GM21576 (cell line): ENCODE data around the gene FKBP6.
"Not testable (repeated sequence)": the region's sequence is repeated elsewhere in the genome, so short reads cannot be mapped to it uniquely, and the experiment has no call there.

ENCODE experiments used
- ATAC-seq: cut with Tn5 transposase; IDR thresholded peaks from one replicate; pipeline ENCODE4 v1.9.1; 2021; ENCODE audit warnings: mild to moderate bottlenecking, moderate library complexity; ENCODE audit not compliant: unreplicated experiment

The FKBP6 gene

DNA sequence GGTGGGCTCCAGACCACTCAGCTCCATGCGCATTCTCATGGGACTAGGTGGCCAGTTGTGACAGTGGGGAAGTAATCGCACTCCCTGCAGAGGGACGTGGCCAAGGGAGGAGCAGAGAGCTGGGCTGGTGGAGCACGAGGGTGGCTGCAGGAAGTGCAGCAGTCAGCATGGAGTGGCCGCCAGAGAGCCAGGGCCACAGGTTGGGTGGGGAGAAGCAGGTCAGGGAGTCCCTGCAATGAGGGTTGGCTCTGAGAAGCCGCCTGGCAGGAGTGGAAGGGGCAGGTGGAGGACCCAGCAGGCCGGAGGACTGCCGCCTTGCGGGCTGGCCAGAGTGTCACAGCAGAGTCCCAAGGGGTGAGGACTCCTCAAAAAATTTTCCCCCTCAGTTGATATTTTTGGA, 26.2 kb downstream of the FKBP6 start:
- ATAC-seq: no peak

DNA sequence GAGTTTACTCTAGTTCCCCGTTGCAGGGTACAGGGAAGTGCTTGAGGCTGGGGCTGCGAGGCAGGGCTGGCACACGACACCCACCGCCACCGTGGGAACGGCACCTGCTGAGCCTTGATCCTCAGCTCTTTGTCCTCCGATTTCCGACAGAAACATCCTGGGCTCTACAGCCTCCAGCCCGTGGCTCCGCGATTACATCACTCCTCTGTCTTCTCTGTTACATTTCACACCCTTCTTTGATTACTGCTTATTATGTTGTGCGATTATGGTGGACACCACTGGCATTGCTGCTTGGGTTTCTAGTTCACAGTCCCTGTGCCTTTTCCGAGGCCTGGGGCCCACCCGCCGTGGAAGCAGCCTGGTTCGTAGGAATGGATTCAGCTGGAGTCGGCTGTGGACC, 26.9 kb downstream of the FKBP6 start:
- ATAC-seq: no peak

DNA sequence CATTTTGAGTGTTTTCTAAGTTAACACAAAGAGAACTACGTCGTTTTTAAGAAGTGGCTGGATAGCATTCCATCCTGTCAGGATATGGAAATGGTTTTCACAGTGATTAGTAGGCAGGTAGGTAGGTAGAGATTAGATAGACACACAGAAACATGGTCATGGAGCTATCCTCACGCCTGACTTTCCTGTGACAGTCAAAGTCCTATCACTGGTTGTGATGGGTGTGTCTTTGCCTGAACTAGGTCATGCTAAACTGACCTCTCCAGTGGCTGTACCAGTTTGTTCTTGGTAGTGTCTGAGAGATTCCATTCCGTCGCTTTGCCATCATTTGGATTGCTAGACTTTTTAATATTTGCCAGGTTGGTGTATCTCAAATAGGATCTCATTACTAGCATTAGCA, 28.2 kb downstream of the FKBP6 start:
- ATAC-seq: no peak

DNA sequence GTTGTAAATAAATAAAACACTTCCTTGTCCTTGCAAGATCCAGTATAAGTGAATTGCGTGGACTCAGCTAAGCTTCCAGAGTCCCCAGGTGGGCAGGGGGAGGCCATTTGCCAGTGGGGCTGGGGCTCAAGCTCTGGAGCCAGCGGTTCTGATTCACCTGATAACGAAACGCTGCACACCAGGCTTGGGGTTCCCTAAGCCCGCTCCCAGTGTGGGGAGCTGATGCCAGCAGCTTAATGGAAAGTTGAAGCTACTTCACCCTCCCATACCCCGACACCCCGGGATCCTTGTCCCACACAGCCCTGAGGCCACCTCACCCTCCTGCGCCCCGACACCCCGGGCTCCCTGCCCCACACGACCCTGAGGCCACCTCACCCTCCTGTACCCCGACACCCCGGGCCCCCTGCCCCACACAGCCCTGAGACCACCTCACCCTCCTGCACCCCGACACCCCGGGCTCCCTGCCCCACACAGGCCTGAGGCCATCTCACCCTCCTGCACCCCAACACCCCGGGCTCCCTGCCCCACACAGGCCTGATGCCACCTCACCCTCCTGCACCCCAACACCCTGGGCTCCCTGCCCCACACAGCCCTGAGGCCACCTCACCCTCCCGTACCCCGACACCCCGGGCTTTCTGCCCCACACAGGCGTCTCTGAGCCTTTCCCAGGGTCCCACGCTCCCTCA, 30.8 kb downstream of the FKBP6 start:
- ATAC-seq: no peak

DNA sequence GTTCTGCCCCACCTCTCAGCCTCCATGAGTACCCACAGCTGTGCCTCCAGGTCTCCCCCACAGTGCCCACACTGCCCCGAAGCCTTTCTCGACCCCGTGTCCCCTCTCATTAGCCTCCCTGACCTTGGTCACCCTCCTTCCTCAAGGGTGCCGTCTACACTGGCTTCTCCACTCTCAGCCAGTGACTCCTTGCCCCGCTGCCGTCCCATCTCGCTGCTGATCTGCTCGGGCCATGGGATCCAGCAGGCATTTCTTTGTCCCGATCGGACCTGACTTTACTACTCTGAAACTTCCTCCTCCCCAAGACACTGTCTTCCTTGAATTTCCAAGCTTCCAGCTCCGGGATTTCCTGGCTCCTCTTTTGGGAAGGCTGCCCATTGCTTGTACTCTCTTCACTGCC, 31.3 kb downstream of the FKBP6 start:
- no peak for ATAC-seq

DNA sequence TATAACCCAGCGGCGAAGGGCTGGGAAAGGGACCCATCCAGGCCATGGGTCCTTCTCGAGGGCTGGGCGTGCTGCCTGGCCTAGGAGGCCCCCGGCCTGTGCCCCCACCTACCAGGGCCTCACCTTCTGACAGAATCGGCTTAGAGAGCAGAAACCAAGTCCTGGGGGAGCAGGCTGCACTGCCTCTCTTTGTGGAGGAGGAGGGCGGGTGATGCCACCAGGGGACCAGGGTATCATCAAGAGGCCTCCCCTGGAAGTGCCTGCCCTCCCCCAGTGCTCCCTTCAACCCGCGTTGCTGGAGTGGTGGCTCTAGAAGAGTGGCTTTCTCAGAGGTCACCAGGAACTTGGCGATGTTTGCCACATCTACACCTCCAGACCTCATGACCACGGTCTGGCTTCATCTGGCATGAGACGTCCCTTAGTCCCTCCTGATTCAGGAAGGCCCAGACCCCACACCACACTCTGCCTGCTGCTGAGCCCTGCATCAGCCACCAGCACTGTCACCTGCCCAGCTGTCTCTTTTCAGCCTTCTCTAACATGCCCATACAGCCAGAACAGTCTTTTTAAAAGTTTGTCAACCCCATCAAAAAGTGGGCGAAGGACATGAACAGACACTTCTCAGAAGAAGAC, 31.9 kb downstream of the FKBP6 start:
- no peak for ATAC-seq

DNA sequence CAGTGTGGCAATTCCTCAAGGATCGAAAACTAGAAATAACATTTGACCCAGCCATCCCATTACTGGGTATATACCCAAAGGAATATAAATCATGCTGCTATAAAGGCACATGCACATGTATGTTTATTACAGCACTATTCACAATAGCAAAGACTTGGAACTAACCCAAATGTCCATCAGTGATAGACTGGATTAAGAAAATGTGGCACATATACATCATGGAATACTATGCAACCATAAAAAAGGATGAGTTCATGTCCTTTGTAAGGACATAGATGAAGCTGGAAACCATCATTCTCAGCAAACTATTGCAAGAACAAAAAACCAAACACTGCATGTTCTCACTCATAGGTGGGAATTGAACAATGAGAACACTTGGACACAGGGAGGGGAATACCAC, 32.6 kb downstream of the FKBP6 start:
- not testable (repeated sequence) for ATAC-seq

DNA sequence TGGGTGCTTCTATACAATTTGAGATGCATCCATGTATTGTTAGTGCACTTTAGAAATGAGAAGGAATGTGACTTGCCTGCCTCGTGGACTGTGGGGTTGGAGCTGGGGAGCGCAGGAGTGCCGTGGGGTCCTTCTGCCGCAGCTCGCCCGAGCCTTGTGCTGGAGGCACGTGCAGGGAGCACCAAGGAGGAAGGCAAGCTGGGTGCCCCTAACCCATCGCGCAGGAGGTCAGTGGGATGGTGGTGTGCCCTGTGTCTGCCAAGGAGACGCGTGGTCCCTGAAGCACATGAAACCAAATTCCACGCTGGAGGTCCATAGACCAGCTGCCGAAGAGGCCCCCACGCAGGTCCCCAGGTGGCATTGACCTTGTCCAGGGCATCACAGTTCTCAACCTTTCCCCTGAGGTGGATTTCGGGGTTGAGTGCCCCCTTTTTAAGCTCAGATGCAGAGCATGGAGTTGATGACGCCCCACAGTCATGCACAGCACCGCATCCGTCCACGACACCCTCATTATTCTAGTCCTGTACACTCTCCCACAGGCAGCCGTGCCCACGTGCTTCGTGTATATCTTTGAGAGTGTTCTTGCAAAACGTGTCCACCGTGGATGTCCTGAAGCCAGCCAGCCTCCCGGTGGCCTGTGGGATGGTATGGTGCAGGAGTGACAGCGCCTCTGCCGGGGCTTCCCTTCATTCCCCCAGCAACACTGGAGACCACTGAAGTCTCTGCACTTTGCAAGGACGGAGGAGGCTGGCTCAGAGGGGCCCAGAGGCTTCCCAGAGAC, 35.5 kb downstream of the FKBP6 start:
- no peak for ATAC-seq

DNA sequence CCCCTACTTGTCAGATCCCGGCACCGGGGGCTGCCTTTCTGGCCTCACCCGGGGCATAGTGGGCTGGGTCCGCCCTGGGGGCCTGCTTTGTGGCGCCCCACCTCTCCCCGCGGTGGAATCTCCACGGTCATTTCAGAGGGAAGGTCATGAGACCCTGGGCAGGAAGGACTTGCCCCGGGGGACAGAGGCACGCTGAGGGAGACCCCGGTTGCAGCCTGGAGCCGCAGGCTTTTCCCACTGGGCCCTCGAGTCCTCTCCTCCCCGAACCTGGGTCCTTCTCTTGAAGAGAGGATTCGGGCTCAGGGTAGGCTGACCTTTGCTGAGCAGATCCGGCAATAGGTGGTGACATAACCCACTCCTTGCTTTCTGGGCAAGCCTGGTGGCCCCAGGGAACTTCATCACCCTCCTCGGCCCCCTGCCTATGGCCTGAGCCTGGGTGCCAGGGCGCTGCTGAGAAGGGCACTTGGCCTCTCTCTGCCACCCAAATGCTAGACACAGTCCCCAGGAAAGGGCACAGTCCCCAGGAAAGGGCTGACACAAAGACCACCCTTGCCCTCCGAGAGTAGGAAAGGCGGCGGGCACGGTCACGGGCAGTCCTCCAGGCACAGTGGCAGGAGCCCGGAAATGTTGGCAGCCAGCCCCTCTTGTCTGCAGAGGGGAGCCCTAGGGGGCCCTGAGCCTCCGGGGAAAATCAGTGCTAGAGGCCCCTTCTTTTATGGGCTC, 36.2 kb downstream of the FKBP6 start:
- no peak for ATAC-seq

DNA sequence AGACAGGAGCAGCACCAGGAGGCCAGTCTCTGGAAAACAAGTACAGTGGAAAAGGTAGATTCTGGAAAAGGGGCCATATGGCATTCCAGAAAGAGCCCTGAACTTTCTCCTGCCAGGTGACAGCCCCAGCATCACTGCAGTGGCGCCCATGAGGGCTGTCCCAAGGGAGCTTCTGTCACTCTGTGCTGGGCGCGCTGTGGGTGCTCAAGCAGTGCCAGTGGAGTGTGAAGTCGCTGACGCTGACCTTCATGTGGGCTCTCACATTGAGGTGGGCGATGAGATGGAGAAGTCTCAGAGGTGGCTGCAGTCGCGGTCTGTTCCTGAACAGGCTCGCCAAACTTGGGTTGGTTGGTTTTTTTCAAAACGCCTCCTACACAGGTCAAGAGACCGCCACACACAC, 38.2 kb downstream of the FKBP6 start:
- ATAC-seq: no peak

DNA sequence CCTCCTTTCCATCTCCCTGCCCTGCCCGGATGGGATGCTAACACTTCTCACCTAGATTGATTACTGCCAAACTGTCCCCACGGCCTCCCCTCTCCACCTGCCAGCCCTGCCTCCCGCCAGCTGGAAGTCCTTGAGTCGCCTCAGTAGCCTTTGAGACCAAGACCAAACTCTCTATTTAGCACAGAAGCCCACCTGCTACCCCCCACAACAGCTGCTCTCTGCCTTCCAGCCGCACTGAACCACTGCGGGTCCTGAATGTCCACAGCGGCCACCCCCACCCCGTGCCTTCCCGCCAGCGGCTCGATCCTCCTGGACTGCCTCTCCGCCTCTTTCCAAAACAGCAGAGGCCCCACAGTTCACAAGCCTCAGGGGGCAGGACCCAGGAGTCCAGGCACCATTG, 39.0 kb downstream of the FKBP6 start:
- ATAC-seq: no peak

DNA sequence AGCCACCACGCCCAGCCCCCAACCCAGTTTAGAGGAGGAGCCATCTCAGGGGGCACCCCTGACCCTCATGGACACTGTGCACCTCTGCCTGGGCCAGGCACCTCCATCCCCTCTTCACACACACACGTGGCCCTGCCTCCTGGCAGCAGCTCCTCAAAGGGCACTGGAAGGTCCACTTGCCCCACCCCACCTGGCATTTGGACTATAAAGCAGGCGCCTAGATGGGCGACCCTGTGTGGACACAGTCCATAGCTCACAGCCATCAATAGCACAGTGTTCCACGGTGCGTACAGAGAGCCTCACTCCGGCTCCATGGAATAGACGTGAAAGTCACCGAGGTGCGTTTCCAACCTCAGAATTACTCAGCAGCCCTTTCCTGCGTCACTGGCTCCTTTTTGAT, 41.0 kb downstream of the FKBP6 start:
- no peak for ATAC-seq

DNA sequence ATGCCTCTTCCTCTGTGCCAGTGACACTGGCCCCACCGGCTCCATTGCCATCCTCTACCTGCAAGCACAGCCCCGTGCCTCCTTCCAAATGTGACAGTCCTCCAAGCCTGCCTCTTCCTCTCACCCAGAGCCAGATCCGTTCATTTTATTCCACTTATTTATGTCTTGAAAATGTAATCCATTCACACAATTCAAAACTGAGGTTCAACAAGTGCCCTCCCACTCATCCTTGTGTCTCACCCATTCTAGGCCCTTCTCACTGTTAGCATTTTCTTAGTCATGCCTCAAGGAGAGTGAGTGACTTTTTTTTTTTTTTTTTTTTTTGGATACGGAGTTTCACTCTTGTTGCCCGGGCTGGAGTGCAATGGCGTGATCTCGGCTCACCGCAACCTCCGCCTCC, 41.7 kb downstream of the FKBP6 start:
- no peak for ATAC-seq

DNA sequence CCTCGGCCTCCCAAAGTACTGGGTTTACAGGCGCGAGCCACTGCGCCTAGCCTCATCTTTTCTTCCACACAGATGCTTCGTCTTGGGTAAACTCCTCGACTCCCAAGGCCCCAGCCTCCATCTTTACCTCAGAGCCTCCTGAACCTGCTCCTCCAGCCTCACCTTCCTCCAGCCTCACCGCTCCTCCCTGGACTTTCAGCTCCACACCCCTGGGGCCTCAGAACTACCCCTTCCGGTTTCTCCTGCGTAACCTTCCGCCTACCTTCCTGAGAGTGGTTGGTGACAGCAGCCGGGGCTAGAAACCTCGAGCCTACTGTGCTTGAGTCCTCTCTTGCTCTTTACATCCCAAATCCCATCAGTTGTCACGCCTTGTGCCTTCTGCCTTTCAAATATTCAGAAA, 45.8 kb downstream of the FKBP6 start:
- no peak for ATAC-seq

DNA sequence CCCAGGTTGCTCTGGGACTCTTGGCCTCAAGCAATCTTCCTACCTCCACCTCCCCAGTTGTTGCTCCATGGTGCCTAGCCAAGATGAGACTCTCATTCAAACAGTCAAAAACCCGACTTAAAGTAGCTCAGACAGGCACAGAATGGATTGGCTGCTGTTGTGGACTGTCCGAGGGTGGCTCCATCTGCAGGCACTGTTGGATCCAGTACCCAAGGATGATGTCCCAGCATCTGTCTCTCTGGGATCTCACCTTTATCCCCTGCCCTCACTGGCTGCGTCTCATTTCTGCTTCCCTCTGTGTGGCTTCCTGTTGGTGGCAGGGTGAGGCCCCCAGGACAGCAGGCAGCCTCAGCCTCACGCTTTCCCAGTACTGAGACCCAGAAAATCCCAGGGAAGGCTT, 48.3 kb downstream of the FKBP6 start:
- ATAC-seq: not testable (repeated sequence)

DNA sequence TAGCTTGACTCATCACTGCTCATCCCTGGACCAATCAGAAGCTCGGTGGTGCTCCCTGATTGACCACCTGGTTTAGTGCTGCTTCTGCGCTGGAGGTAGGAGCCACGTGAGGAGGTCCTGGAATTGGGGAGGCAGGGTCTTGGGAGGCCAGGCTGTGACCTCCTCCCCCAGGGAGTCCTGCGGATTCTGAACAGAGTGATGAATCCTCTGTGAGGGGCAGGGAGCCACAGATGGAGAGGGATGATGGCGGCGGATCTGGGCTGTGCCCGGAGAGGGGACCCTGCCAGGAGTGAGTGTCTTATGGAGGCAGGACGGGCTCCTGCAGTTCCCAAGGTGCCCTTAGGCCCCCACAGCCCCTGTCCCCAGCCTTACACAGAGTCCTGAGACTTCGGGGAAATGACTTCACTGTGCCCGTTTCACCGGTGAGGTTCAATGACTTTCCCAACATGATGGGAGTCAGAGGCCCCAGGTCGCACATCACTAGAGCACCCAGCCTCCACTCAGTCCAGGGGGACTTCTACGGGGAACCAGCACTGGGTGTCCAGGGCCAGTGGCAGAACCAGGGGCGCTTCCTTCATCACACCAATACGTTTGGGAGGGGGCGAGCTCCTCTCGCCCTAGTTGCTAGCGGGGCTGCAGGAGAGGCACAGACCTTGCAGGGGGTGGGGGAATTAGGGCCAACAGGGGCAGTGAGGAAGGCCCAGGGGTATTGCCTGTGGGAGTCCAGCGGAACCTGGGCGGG, 48.9 kb downstream of the FKBP6 start:
- ATAC-seq: no peak

DNA sequence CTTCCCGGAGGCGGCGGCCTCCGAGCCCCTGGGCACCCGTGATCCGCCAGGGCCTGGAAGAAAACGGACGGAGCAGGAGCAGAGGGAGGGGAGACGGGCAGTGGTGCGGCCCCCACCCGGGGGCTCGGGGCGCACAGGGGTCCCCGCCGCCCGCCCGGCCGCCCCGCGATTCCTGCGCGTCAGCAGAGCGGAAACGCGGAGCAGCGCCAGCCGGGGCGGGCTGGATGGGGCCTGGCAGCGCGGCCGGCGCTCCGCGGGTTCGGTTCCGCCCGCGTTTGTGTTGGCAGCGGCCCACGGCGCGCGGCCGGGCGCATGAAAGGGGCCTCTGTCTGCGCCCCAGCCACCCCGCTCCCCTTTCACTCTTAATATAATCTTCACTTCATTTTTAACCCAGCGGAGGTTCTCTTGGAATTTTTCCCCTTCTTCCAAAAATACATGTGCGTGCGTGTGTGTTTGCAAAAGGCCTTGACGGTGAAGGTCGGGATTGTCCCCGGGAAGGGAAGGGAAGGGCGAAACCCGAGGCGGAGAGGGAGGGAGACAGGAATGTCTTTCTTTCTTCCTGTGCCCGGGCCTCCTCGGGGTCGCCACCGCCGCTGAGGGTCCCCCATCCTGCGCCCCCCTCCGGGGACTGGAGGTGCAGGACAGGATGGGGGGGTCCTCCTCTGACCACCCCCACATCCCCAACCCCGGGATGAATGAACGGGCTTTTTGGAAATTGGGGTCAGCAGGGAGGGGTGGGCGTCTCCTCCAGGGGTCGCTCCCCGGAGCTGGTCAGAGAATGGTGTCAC, 49.6 kb downstream of the FKBP6 start:
- not testable (repeated sequence) for ATAC-seq

DNA sequence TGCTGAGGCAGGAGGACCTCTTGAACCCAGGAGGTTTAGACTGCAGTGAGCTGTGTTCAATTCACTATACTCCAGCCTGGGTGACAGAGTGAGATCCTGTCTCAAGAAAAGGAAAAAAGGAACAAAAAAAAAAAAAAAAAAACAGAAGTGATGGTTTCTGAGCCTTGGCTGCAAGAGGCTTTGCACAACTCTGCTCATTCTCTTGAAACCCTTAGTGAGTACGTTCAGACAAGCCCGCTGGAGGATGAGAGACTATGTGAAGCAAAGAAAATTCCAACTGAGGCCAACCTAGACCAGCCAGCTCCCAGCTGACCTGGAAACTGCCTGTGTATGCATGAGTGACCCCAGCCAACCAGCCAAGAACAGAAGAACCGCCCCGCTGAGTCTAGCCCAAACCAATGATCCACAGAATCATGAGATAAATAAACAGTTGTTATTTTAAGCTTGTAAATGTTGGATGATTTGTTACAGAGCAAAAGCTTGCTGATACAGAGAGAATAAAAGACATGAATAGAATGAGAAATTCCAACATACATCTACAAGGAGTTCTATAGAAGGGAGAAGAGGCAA, 55.1 kb downstream of the FKBP6 start:
- ATAC-seq: no peak

DNA sequence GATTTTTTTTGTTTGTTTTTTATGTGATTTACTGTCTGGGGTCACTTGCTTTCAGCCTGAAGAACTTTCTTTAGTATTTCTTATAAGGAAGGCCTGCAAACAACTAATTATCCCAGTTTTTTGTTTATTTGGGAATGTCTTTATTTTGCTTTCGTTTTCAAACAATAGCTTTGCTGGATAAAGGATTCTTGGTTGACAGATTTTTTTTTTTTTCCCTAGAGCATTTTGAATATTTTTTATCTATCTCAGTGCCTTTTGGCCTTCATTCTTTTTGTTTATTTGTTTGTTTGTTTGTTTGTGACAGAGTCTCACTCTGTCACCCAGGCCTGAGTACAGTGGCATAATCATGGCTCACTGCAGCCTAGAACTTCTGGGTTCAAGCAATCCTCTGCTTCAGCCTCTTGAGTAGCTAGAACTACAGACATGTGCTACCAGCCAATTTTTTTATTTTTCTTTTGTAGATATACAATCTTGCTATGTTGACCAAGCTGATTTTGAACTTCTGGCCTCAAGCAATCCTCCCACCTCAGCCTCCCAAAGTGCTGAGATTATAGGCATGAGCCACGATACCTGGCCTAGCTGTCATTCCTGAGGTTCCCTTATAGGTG, 59.4 kb downstream of the FKBP6 start:
- ATAC-seq: no peak
